Effector memory CD4-positive, alpha-beta T cell (primary cell): ENCODE results near the gene FMO4.
"Not testable (repeated sequence)": the region's sequence is repeated elsewhere in the genome, so short reads cannot be mapped to it uniquely, and the experiment has no call there.

Source experiments
- DNase-seq, 3 donors: peaks; one replicate each; pipeline ENCODE4 v3.0.0-alpha.2; 2020
- H3K27ac ChIP-seq: 2 replicates; pipeline ENCODE4 v1.7.0; 2013; ENCODE audit warnings: mild to moderate bottlenecking, low read length, moderate library complexity; ENCODE audit not compliant: insufficient read depth, poor library complexity, severe bottlenecking
- H3K27me3 ChIP-seq: replicated peaks from 2 replicates; pipeline ENCODE4 v1.7.0; 2013; ENCODE audit warnings: mild to moderate bottlenecking, low read length; ENCODE audit not compliant: insufficient read depth, control insufficient read depth, poor library complexity, severe bottlenecking
- H3K36me3 ChIP-seq: 2 replicates; pipeline ENCODE4 v1.7.0; 2013; ENCODE audit warnings: mild to moderate bottlenecking, low read length, moderate library complexity; ENCODE audit not compliant: control insufficient read depth, insufficient read depth
- H3K4me1 ChIP-seq: 2 replicates; pipeline ENCODE4 v1.7.0; 2013; ENCODE audit warnings: low read length, mild to moderate bottlenecking; ENCODE audit not compliant: control insufficient read depth, insufficient read depth, poor library complexity, severe bottlenecking
- H3K4me3 ChIP-seq: 2 replicates; pipeline ENCODE4 v1.7.0; 2013; ENCODE audit warnings: low read length, low read depth, mild to moderate bottlenecking; ENCODE audit not compliant: insufficient read depth, poor library complexity, severe bottlenecking
- H3K9me3 ChIP-seq: 2 replicates; pipeline ENCODE4 v1.7.0; 2013; ENCODE audit warnings: mild to moderate bottlenecking, low read length, moderate library complexity; ENCODE audit not compliant: control insufficient read depth

FMO4 gene

GRCh38 chr1:171290621-171291020, 23.4 kb upstream of the FMO4 start:
- Histone ChIP-seq H3K4me3 (no peak overlapping the region), H3K27ac (no peak overlapping the region), H3K4me1 (no peaks in the 10 kb centered on the region), H3K27me3 (no peaks in the 10 kb centered on the region), H3K9me3 (no peaks in the 10 kb centered on the region), H3K36me3 (no peaks in the 10 kb centered on the region)
- DNase-seq = no peak

- no peak overlapping the region for H3K27ac ChIP-seq
- no peak for DNase-seq
- H3K4me3 ChIP-seq = no peak overlapping the region
- H3K4me1 ChIP-seq = no peaks in the 10 kb centered on the region
- no peaks in the 10 kb centered on the region for H3K27me3 ChIP-seq
- H3K36me3 ChIP-seq = no peaks in the 10 kb centered on the region
- H3K9me3 ChIP-seq = no peaks in the 10 kb centered on the region
Measured at GRCh38 chr1:171292799-171293198, 21.2 kb upstream of the FMO4 start.

- H3K9me3 ChIP-seq, H3K4me3 ChIP-seq, H3K36me3 ChIP-seq, H3K27ac ChIP-seq, DNase-seq, H3K4me1 ChIP-seq, H3K27me3 ChIP-seq: not testable (repeated sequence)
Measured at GRCh38 chr1:171295383-171295782, 18.6 kb upstream of the FMO4 start.

- Histone ChIP-seq H3K27me3 (no peaks in the 10 kb centered on the region), H3K27ac (no peak overlapping the region)
- DNase-seq = no peak
Measured at GRCh38 chr1:171295821-171296220, 18.2 kb upstream of the FMO4 start.

GRCh38 chr1:171296897-171297296, 17.1 kb upstream of the FMO4 start:
- Histone ChIP-seq H3K4me1 (no peaks in the 10 kb centered on the region), H3K36me3 (no peaks in the 10 kb centered on the region), H3K9me3 (peaks cover 9% of the 10 kb centered on the region), H3K4me3 (no peak overlapping the region), H3K27ac (no peak overlapping the region), H3K27me3 (no peaks in the 10 kb centered on the region)
- no peak for DNase-seq

More at GRCh38 chr1:171295821-171296220, 18.2 kb upstream of the FMO4 start:
- Histone ChIP-seq H3K9me3 (peaks cover 9% of the 10 kb centered on the region), H3K36me3 (no peaks in the 10 kb centered on the region), H3K4me3 (no peak overlapping the region), H3K4me1 (no peaks in the 10 kb centered on the region)

GRCh38 chr1:171298696-171299095, 15.3 kb upstream of the FMO4 start:
- H3K9me3 ChIP-seq = peaks cover 9% of the 10 kb centered on the region
- H3K4me1 ChIP-seq = no peaks in the 10 kb centered on the region
- no peak for DNase-seq
- H3K4me3 ChIP-seq = no peak overlapping the region
- H3K27ac ChIP-seq = no peak overlapping the region
- H3K36me3 ChIP-seq = no peaks in the 10 kb centered on the region
- H3K27me3 ChIP-seq = no peaks in the 10 kb centered on the region

- Histone ChIP-seq H3K4me1 (no peaks in the 10 kb centered on the region), H3K36me3 (no peaks in the 10 kb centered on the region), H3K9me3 (peaks cover 9% of the 10 kb centered on the region), H3K4me3 (no peak overlapping the region), H3K27me3 (no peaks in the 10 kb centered on the region), H3K27ac (no peak overlapping the region)
- no peak for DNase-seq
Measured at GRCh38 chr1:171299342-171299741, 14.6 kb upstream of the FMO4 start.

GRCh38 chr1:171300401-171300800, 13.6 kb upstream of the FMO4 start:
- no peaks in the 10 kb centered on the region for H3K27me3 ChIP-seq
- H3K27ac ChIP-seq = no peak overlapping the region
- H3K9me3 ChIP-seq = peaks cover 9% of the 10 kb centered on the region
- no peak overlapping the region for H3K4me3 ChIP-seq
- H3K36me3 ChIP-seq = no peaks in the 10 kb centered on the region
- no peak for DNase-seq
- H3K4me1 ChIP-seq = no peaks in the 10 kb centered on the region

GRCh38 chr1:171310661-171311087, 3.3 kb upstream of the FMO4 start:
- H3K4me1 ChIP-seq = no peaks in the 10 kb centered on the region
- H3K9me3 ChIP-seq = no peaks in the 10 kb centered on the region
- H3K27ac ChIP-seq = no peak overlapping the region
- H3K4me3 ChIP-seq = no peak overlapping the region
- H3K36me3 ChIP-seq = no peaks in the 10 kb centered on the region
- no peak for DNase-seq
- no peaks in the 10 kb centered on the region for H3K27me3 ChIP-seq

- H3K4me3 ChIP-seq = no peak overlapping the region
- no peaks in the 10 kb centered on the region for H3K36me3 ChIP-seq
- H3K9me3 ChIP-seq = no peaks in the 10 kb centered on the region
- no peaks in the 10 kb centered on the region for H3K4me1 ChIP-seq
- H3K27ac ChIP-seq = no peak overlapping the region
- H3K27me3 ChIP-seq = no peaks in the 10 kb centered on the region
- DNase-seq = no peak
Measured at GRCh38 chr1:171311771-171312558, 2.0 kb upstream of the FMO4 start.
